CD4-positive, alpha-beta T cell treated with Interferon alpha-2 for 1 hour (primary cell): ENCODE results near the gene ZFPM1.
"Not testable (repeated sequence)": the region's sequence is repeated elsewhere in the genome, so short reads cannot be mapped to it uniquely, and the experiment has no call there.

ENCODE experiments used
- DNase-seq, 2 donors: peaks; one replicate each; pipeline ENCODE4 v3.0.0-alpha.2; 2020 to 2022

ZFPM1 gene

GRCh38 chr16:88484505-88485365 lies 31.7 kb downstream of the ZFPM1 start:
- DNase-seq, result no peak

- not testable (repeated sequence) for DNase-seq
Observed at GRCh38 chr16:88485366-88485741, 32.3 kb downstream of the ZFPM1 start.

- DNase-seq, result no peak
Observed at GRCh38 chr16:88486398-88487123, 33.5 kb downstream of the ZFPM1 start.

- no peak for DNase-seq
Observed at GRCh38 chr16:88487124-88487432, 34.0 kb downstream of the ZFPM1 start.

GRCh38 chr16:88487920-88488851 lies 35.1 kb downstream of the ZFPM1 start:
- no peak for DNase-seq

- no peak for DNase-seq
Observed at GRCh38 chr16:88489163-88489741, 36.2 kb downstream of the ZFPM1 start.

- no peak for DNase-seq
Observed at GRCh38 chr16:88491001-88491559, 38.0 kb downstream of the ZFPM1 start.

GRCh38 chr16:88491560-88492310 lies 38.7 kb downstream of the ZFPM1 start:
- DNase-seq, result no peak

GRCh38 chr16:88493879-88494278 lies 40.8 kb downstream of the ZFPM1 start:
- DNase-seq, result no peak

- no peak for DNase-seq
Observed at GRCh38 chr16:88494335-88495154, 41.5 kb downstream of the ZFPM1 start.

GRCh38 chr16:88495268-88495772 lies 42.2 kb downstream of the ZFPM1 start:
- no peak for DNase-seq

- no peak for DNase-seq
Observed at GRCh38 chr16:88497561-88498462, 44.7 kb downstream of the ZFPM1 start.

GRCh38 chr16:88498576-88499208 lies 45.6 kb downstream of the ZFPM1 start:
- no peak for DNase-seq

- DNase-seq, result no peak
Observed at GRCh38 chr16:88499292-88499691, 46.2 kb downstream of the ZFPM1 start.

- DNase-seq, result no peak
Observed at GRCh38 chr16:88499836-88500251, 46.8 kb downstream of the ZFPM1 start.

- no peak for DNase-seq
Observed at GRCh38 chr16:88500255-88500661, 47.2 kb downstream of the ZFPM1 start.

GRCh38 chr16:88502371-88502770 lies 49.3 kb downstream of the ZFPM1 start:
- no peak for DNase-seq

- no peak for DNase-seq
Observed at GRCh38 chr16:88502776-88503280, 49.7 kb downstream of the ZFPM1 start.

- no peak for DNase-seq
Observed at GRCh38 chr16:88503374-88503770, 50.3 kb downstream of the ZFPM1 start.
